ENCODE data around the gene MAP4K4. TPM values are rescaled to one million over a fixed set of nuclear protein-coding genes. Genes with fewer than 3 reads are reported as not detected.

MAP4K4 gene
- total RNA-seq, 1 donor from 2014 or later, result 232 TPM

GRCh38 chr2:101732773-101733256 lies 35.3 kb downstream of the MAP4K4 start:
- no peak for TF ChIP-seq CTCF (IDR thresholded peaks at IDR 0.05)
- Mint-ChIP-seq H3K27ac (no peak overlapping the region), H3K9me3 (no peaks in the 10 kb centered on the region), H3K36me3 (ENCODE audit: low read depth) (peaks cover 11% of the 10 kb centered on the region), H3K4me3 (no peak overlapping the region), H3K27me3 (no peaks in the 10 kb centered on the region), H3K4me1 (peaks cover 96% of the 10 kb centered on the region)
- ChIA-PET CTCF (no interaction called here), POLR2A (interaction anchor here (0.7 to 1.2 kb wide), 2 partner anchors 17 to 74 kb away, joined by 3 read pairs; no protein-coding TSS in a partner anchor)
- DNase-seq, result no peak
- ATAC-seq (ENCODE audit: low read depth), result no peak
- intact Hi-C loops (cut with micrococcal nuclease), result loop anchor here (2.0 kb wide), 1 partner anchor 16 kb away; no protein-coding TSS in a partner anchor

GRCh38 chr2:101733257-101733993 lies 35.9 kb downstream of the MAP4K4 start:
- Mint-ChIP-seq H3K36me3 (ENCODE audit: low read depth) (peaks cover 12% of the 10 kb centered on the region), H3K27me3 (no peaks in the 10 kb centered on the region), H3K27ac (peak overlapping the region; percentile 12), H3K9me3 (no peaks in the 10 kb centered on the region), H3K4me1 (peaks cover 96% of the 10 kb centered on the region), H3K4me3 (no peak overlapping the region)
- no peak for TF ChIP-seq CTCF (IDR thresholded peaks at IDR 0.05)
- POLR2A ChIA-PET, result interaction anchor here (0.8 to 1.2 kb wide), 3 partner anchors 9 to 22 kb away, joined by 3 read pairs; no protein-coding TSS in a partner anchor
- intact Hi-C loops (cut with micrococcal nuclease), result loop anchor here (2.0 kb wide), 1 partner anchor 17 kb away; no protein-coding TSS in a partner anchor
- DNase-seq, result no peak
- CTCF ChIA-PET, result interaction anchor here (1.0 kb wide), 1 partner anchor 97 kb away, joined by 3 read pairs; no protein-coding TSS in a partner anchor
- ATAC-seq (ENCODE audit: low read depth), result no peak

- intact Hi-C loops (cut with micrococcal nuclease), result no loop called here
- ChIA-PET POLR2A (interaction anchor here (0.8 kb wide), 2 partner anchors 10 to 21 kb away, joined by 3 read pairs; no protein-coding TSS in a partner anchor), CTCF (no interaction called here)
These were observed 37.1 kb downstream of the MAP4K4 start for GRCh38 chr2:101734505-101735165.

GRCh38 chr2:101735166-101735533 lies 37.6 kb downstream of the MAP4K4 start:
- intact Hi-C loops (cut with micrococcal nuclease), result no loop called here
- Mint-ChIP-seq H3K27me3 (no peaks in the 10 kb centered on the region), H3K27ac (peak overlapping the region; percentile 79), H3K4me1 (peaks cover 92% of the 10 kb centered on the region), H3K9me3 (no peaks in the 10 kb centered on the region), H3K36me3 (ENCODE audit: low read depth) (peaks cover 7% of the 10 kb centered on the region), H3K4me3 (peak overlapping the region; percentile 0)
- no peak for TF ChIP-seq CTCF (IDR thresholded peaks at IDR 0.05)
- no peak for ATAC-seq (ENCODE audit: low read depth)
- ChIA-PET POLR2A (no interaction called here), CTCF (no interaction called here)
- no peak for DNase-seq

More at GRCh38 chr2:101734505-101735165, 37.1 kb downstream of the MAP4K4 start:
- ATAC-seq (ENCODE audit: low read depth) (no peak), DNase-seq (no peak)
- Mint-ChIP-seq H3K27me3 (no peaks in the 10 kb centered on the region), H3K4me1 (peaks cover 95% of the 10 kb centered on the region), H3K36me3 (ENCODE audit: low read depth) (peaks cover 12% of the 10 kb centered on the region), H3K4me3 (peak overlapping the region; percentile 24), H3K9me3 (no peaks in the 10 kb centered on the region), H3K27ac (peak overlapping the region; percentile 79)
- no peak for TF ChIP-seq CTCF (IDR thresholded peaks at IDR 0.05)

GRCh38 chr2:101736233-101736632 lies 38.7 kb downstream of the MAP4K4 start:
- intact Hi-C loops (cut with micrococcal nuclease), result no loop called here
- Mint-ChIP-seq H3K4me3 (no peak overlapping the region), H3K9me3 (no peaks in the 10 kb centered on the region), H3K27me3 (no peaks in the 10 kb centered on the region), H3K27ac (peak overlapping the region; percentile 54), H3K36me3 (ENCODE audit: low read depth) (peaks cover 5% of the 10 kb centered on the region), H3K4me1 (peaks cover 92% of the 10 kb centered on the region)
- CTCF ChIA-PET, result no interaction called here
- no peak for TF ChIP-seq CTCF (IDR thresholded peaks at IDR 0.05)
- no peak for DNase-seq
- POLR2A ChIA-PET, result interaction anchor here (1.1 to 1.9 kb wide), 2 partner anchors 12 to 39 kb away, joined by 6 to 9 read pairs; partner anchors contain the start of gene MAP4K4
- ATAC-seq (ENCODE audit: low read depth), result no peak
